ENCODE data around the gene TTLL10.

- TF ChIP-seq CTCF (optimal IDR thresholded peaks at IDR 0.05 in 1 of 3, IDR thresholded peaks at IDR 0.05 in 1 of 3, conservative IDR thresholded peaks at IDR 0.05 in 1 of 3; ENCODE audit: extremely low read depth in 1 of 3, insufficient read depth in 2 of 3, low read length in 3 of 3) (no peak), EZH2 (IDR thresholded peaks at IDR 0.05; ENCODE audit: low read length) (no peak)
Measured at GRCh38 chr1:1199141-1199960, 25.7 kb downstream of the TTLL10 start.

All from keratinocyte (primary cell).